H1 (cell line): ENCODE results near the gene CUL9. TPM values are rescaled to one million over a fixed set of nuclear protein-coding genes. Genes with fewer than 3 reads are reported as not detected.
A peak's percentile ranks its signal among the peaks of the same experiment; 100 is the strongest.

Source experiments
- BACH1 ChIP-seq: IDR thresholded peaks from 2 replicates; pipeline ENCODE4 v1.6.1; 2012; ENCODE audit warnings: low read length, improper control_type of control experiment
- EZH2 ChIP-seq: fragments of 200-600 bp; sonication (generic); IDR thresholded peaks from 2 replicates; pipeline ENCODE4 v1.7.1; 2012; ENCODE audit warnings: low read depth, mild to moderate bottlenecking, moderate library complexity, low read length, inconsistent platforms; ENCODE audit not compliant: severe bottlenecking
- HDAC6 ChIP-seq: IDR thresholded peaks from one replicate; pipeline ENCODE4 v1.7.1; 2012; ENCODE audit warnings: low read depth, mild to moderate bottlenecking, inconsistent platforms, low read length, moderate library complexity
- KDM1A ChIP-seq: fragments of 200-600, 300-600 bp; sonication (generic); IDR thresholded peaks from 2 replicates; pipeline ENCODE4 v1.7.1; 2016; ENCODE audit warnings: mild to moderate bottlenecking, low read length, borderline replicate concordance
- MAFK ChIP-seq: IDR thresholded peaks from 2 replicates; pipeline ENCODE4 v1.6.1; 2012; ENCODE audit warnings: low read depth, mild to moderate bottlenecking, improper control_type of control experiment, low read length
- NANOG ChIP-seq: IDR thresholded peaks from 2 replicates; pipeline ENCODE4 v1.6.1; 2011; ENCODE audit warnings: low read length, low read depth, mild to moderate bottlenecking, inconsistent platforms; ENCODE audit not compliant: insufficient read depth, poor library complexity, severe bottlenecking
- POLR2A ChIP-seq, 2 experiments: IDR thresholded peaks; 1 replicate in 1 of 2; 2 replicates in 1 of 2; pipeline ENCODE4 v1.6.1; 2011; ENCODE audit warnings: low read depth in 2 of 2, low read length in 2 of 2, mild to moderate bottlenecking in 2 of 2; ENCODE audit errors: control extremely low read depth in 1 of 2
- POU5F1 ChIP-seq: IDR thresholded peaks from 2 replicates; pipeline ENCODE4 v1.6.1; 2011; ENCODE audit warnings: low read depth, mild to moderate bottlenecking, low read length, moderate library complexity
- SIX5 ChIP-seq: IDR thresholded peaks from 2 replicates; pipeline ENCODE4 v1.6.1; 2011; ENCODE audit warnings: mild to moderate bottlenecking, low read depth, low read length
- SP1 ChIP-seq: IDR thresholded peaks from 2 replicates; pipeline ENCODE4 v1.6.1; 2011; ENCODE audit warnings: low read depth, low read length
- SP2 ChIP-seq: IDR thresholded peaks from 2 replicates; pipeline ENCODE4 v1.6.1; 2012; ENCODE audit warnings: mild to moderate bottlenecking, low read length, inconsistent platforms
- SUZ12 ChIP-seq: fragments of 200-600 bp; sonication (generic); IDR thresholded peaks from 2 replicates; pipeline ENCODE4 v1.6.1; 2012; ENCODE audit warnings: mild to moderate bottlenecking, inconsistent platforms, low read length, moderate library complexity, mixed read lengths
- TAF1 ChIP-seq: IDR thresholded peaks from 2 replicates; pipeline ENCODE4 v1.6.1; 2011; ENCODE audit warnings: mild to moderate bottlenecking, low read depth, low read length
- TAF7 ChIP-seq: optimal IDR thresholded peaks from 2 replicates; pipeline ENCODE3; 2011; ENCODE audit warnings: low read depth, mild to moderate bottlenecking, inconsistent platforms, low read length, moderate library complexity, borderline replicate concordance
- TCF12 ChIP-seq: IDR thresholded peaks from 2 replicates; pipeline ENCODE4 v1.6.1; 2011; ENCODE audit warnings: low read depth, mild to moderate bottlenecking, low read length
- USF2 ChIP-seq: IDR thresholded peaks from 2 replicates; pipeline ENCODE4 v1.6.1; 2011; ENCODE audit warnings: low read length, improper control_type of control experiment
- polyA plus RNA-seq, 7 experiments: library from polyadenylated mRNA; depleted of rRNA in 3 of 7; stranded (reverse) in 5 of 7; unstranded in 2 of 7; fragments of >200 nt in 5 of 7; fragments of 200-250 nt in 2 of 7; gene quantifications; 1 replicate in 5 of 7; 2 replicates in 1 of 7; 4 replicates in 1 of 7; pipeline versions ENCODE4 v1.2.1 to v1.2.3, GENCODE V29; 2011 to 2013; ENCODE audit warnings: missing spikeins in 2 of 7, mixed read lengths in 2 of 7
- total RNA-seq: library from RNA; stranded (reverse); fragmentation: NEBNext Ultra II Directional; extraction: Animal tissue kit (Norgen Biotek cat#: 25700); gene quantifications from 2 replicates; pipeline ENCODE4 v1.2.1, GENCODE V29; 2021
- TF ChIP-seq, protein P1 (sequence below): IDR thresholded peaks from 2 replicates; pipeline ENCODE4 v1.6.1; 2012; ENCODE audit warnings: inconsistent platforms

CUL9 gene
- total and polyA plus RNA-seq, 2 of the 8 experiments (the other 6 are each of a cell fraction or from before 2014, with no cell fraction given): 7.7 to 9.8 TPM

GRCh38 chr6:43228951-43229802 lies 47.2 kb downstream of the CUL9 start, which contains the start of gene DNPH1 (continued):
- peak; percentile 23; the same call in 1 of the 2 replicates for TF ChIP-seq KDM1A
- no peak for TF ChIP-seq HDAC6
- no peak for TF ChIP-seq EZH2
- TF ChIP-seq TCF12: peak; percentile 54; the same call in 1 of the 2 replicates
- TF ChIP-seq, protein P1, sequence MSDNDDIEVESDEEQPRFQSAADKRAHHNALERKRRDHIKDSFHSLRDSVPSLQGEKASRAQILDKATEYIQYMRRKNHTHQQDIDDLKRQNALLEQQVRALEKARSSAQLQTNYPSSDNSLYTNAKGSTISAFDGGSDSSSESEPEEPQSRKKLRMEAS: peak; percentile 92
- TF ChIP-seq NANOG: no peak
- no peak for TF ChIP-seq SP1
- peak; percentile 23; the same call in 1 of the 2 replicates for TF ChIP-seq BACH1
- peak; percentile 15; the same call in 1 of the 2 replicates for TF ChIP-seq MAFK
- TF ChIP-seq POU5F1: no peak
- peak; percentile 96 for TF ChIP-seq USF2
- TF ChIP-seq SUZ12: no peak
- TF ChIP-seq POLR2A (IDR thresholded peaks at IDR 0.05; ENCODE audit: control extremely low read depth in 1 of 2, low read depth in 2 of 2, low read length in 2 of 2): peak in 1 of 2 experiments; percentile 84; a peak in 2 of 3 replicates
- peak; percentile 78 for TF ChIP-seq TAF7
- no peak for TF ChIP-seq SP2
- peak; percentile 81 for TF ChIP-seq TAF1
- TF ChIP-seq SIX5: no peak
